ENCODE measurements around the gene STX1A.

DNA sequence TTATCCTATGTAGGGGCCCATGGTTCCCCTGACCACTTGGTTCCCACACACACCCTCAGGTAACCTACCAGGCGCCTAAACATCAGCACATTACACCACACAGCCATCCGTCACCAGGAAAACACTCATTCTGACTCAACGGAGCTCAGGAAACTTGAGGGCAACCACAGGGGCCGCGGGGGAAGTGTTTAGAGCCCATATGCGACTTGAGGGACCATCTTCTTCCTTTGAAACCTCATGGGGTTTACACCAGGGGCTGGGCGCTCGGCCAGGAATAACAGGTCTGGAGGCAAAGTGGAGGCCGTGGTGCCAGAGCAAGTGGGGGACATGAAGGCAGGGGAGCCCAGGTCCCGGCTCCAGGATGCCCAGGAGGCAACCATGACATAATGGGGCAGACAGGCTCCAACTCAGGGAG lies 1.5 kb downstream of the STX1A start:
- TF ChIP-seq CTCF (conservative IDR thresholded peaks at IDR 0.05; ENCODE audit: low read length) (no peak), EZH2phosphoT487 (IDR thresholded peaks at IDR 0.05; ENCODE audit: borderline replicate concordance, low read depth, low read length) (no peak)

Data from OCI-LY7 (cell line).